ENCODE data around the gene CSNK1E. TPM values are rescaled to one million over a fixed set of nuclear protein-coding genes. Genes with fewer than 3 reads are reported as not detected.

CSNK1E gene
- total RNA-seq, 1 donor from 2014 or later, result 402 TPM

GRCh38 chr22:38318792-38319773 is 1.9 kb upstream of the CSNK1E start:
- no peak overlapping the region for H3K27ac Mint-ChIP-seq (ENCODE audit: unreplicated experiment)

GRCh38 chr22:38317995-38318715 is 922 bp upstream of the CSNK1E start:
- peaks cover 22% of the 10 kb centered on the region for H3K4me1 Mint-ChIP-seq (ENCODE audit: low read depth, unreplicated experiment)
- DNase-seq, result no peak
- H3K27ac Mint-ChIP-seq (ENCODE audit: unreplicated experiment), result peak overlapping the region; percentile 91
- peak overlapping the region; percentile 82 for H3K4me3 Mint-ChIP-seq (ENCODE audit: unreplicated experiment)
- peaks cover 17% of the 10 kb centered on the region for H3K9me3 Mint-ChIP-seq (ENCODE audit: unreplicated experiment)
- no peaks in the 10 kb centered on the region for H3K36me3 Mint-ChIP-seq (ENCODE audit: unreplicated experiment)
- no peak for TF ChIP-seq CTCF (IDR thresholded peaks at IDR 0.05; ENCODE audit: partially characterized antibody, unreplicated experiment)
- H3K27me3 Mint-ChIP-seq (ENCODE audit: unreplicated experiment), result peaks cover 7% of the 10 kb centered on the region

More at GRCh38 chr22:38318792-38319773, 1.9 kb upstream of the CSNK1E start:
- Mint-ChIP-seq H3K9me3 (ENCODE audit: unreplicated experiment) (peaks cover 15% of the 10 kb centered on the region), H3K4me3 (ENCODE audit: unreplicated experiment) (no peak overlapping the region), H3K27me3 (ENCODE audit: unreplicated experiment) (peaks cover 7% of the 10 kb centered on the region), H3K36me3 (ENCODE audit: unreplicated experiment) (no peaks in the 10 kb centered on the region), H3K4me1 (ENCODE audit: low read depth, unreplicated experiment) (peaks cover 15% of the 10 kb centered on the region)
- no peak for TF ChIP-seq CTCF (IDR thresholded peaks at IDR 0.05; ENCODE audit: partially characterized antibody, unreplicated experiment)
- DNase-seq, result no peak

- Mint-ChIP-seq H3K9me3 (ENCODE audit: unreplicated experiment) (peaks cover 17% of the 10 kb centered on the region), H3K4me3 (ENCODE audit: unreplicated experiment) (peak overlapping the region; percentile 96), H3K27me3 (ENCODE audit: unreplicated experiment) (peaks cover 7% of the 10 kb centered on the region), H3K27ac (ENCODE audit: unreplicated experiment) (peak overlapping the region; percentile 99), H3K36me3 (ENCODE audit: unreplicated experiment) (no peaks in the 10 kb centered on the region), H3K4me1 (ENCODE audit: low read depth, unreplicated experiment) (peaks cover 31% of the 10 kb centered on the region)
- TF ChIP-seq CTCF (IDR thresholded peaks at IDR 0.05; ENCODE audit: partially characterized antibody, unreplicated experiment), result no peak
- DNase-seq, result peak; percentile 59
Observed at GRCh38 chr22:38316364-38317121, 690 bp downstream of the CSNK1E start.

GRCh38 chr22:38315823-38316363 is 1.3 kb downstream of the CSNK1E start:
- H3K27me3 Mint-ChIP-seq (ENCODE audit: unreplicated experiment), result peaks cover 9% of the 10 kb centered on the region
- no peaks in the 10 kb centered on the region for H3K36me3 Mint-ChIP-seq (ENCODE audit: unreplicated experiment)
- H3K27ac Mint-ChIP-seq (ENCODE audit: unreplicated experiment), result peak overlapping the region; percentile 99
- H3K4me3 Mint-ChIP-seq (ENCODE audit: unreplicated experiment), result peak overlapping the region; percentile 96
- no peak for TF ChIP-seq CTCF (IDR thresholded peaks at IDR 0.05; ENCODE audit: partially characterized antibody, unreplicated experiment)
- DNase-seq, result no peak
- H3K4me1 Mint-ChIP-seq (ENCODE audit: low read depth, unreplicated experiment), result peaks cover 36% of the 10 kb centered on the region
- H3K9me3 Mint-ChIP-seq (ENCODE audit: unreplicated experiment), result peaks cover 17% of the 10 kb centered on the region

Data from glutamatergic neuron (in vitro differentiated cells).